Keratinocyte (primary cell): ENCODE results near the gene MANEAL. TPM values are rescaled to one million over a fixed set of nuclear protein-coding genes. Genes with fewer than 3 reads are reported as not detected.
A peak's percentile ranks its signal among the peaks of the same experiment; 100 is the strongest.

ENCODE experiments used
- DNase-seq: peaks from one replicate; pipeline ENCODE4 v3.0.0-alpha.2; 2011; ENCODE audit warnings: low read depth, missing footprints, low spot score
- FAIRE-seq: peaks from 2 replicates; lab custom pipeline; 2011; peaks lifted over from hg19 to GRCh38; lab: Jason Lieb, UNC
- H2AFZ ChIP-seq: 2 replicates; pipeline ENCODE4 v1.6.0; 2012; ENCODE audit warnings: low read length, control low read depth, inconsistent platforms; ENCODE audit not compliant: control insufficient read depth
- H3K27ac ChIP-seq: 2 replicates; pipeline ENCODE4 v1.5.1; 2011; ENCODE audit warnings: low read length; ENCODE audit not compliant: control insufficient read depth, insufficient read depth
- H3K27me3 ChIP-seq: 3 replicates; pipeline ENCODE4 v1.6.0; 2011; ENCODE audit warnings: low read length; ENCODE audit not compliant: control insufficient read depth, insufficient read depth; ENCODE audit errors: extremely low read depth
- H3K36me3 ChIP-seq, 2 experiments: 2 replicates in 1 of 2; 3 replicates in 1 of 2; pipeline ENCODE4 v1.5.1; 2011; ENCODE audit warnings: low read length in 2 of 2, mild to moderate bottlenecking in 1 of 2; ENCODE audit not compliant: control insufficient read depth in 2 of 2, insufficient read depth in 2 of 2; ENCODE audit errors: extremely low read depth in 1 of 2
- H3K4me1 ChIP-seq: 3 replicates; pipeline ENCODE4 v1.5.1; 2011; ENCODE audit warnings: low read length; ENCODE audit not compliant: control insufficient read depth, insufficient read depth; ENCODE audit errors: extremely low read depth
- H3K4me2 ChIP-seq: 3 replicates; pipeline ENCODE4 v1.6.0; 2011; ENCODE audit warnings: low read depth, low read length; ENCODE audit not compliant: control insufficient read depth, insufficient read depth; ENCODE audit errors: extremely low read depth
- H3K4me3 ChIP-seq, 3 experiments: fragments of 200-600 bp in 1 of 3; sonication (generic) in 1 of 3; 2 replicates in 2 of 3; 3 replicates in 1 of 3; pipeline ENCODE4 v1.5.1; 2011 to 2016; ENCODE audit warnings: low read length in 3 of 3, mild to moderate bottlenecking in 3 of 3, control low read depth in 2 of 3, inconsistent platforms in 1 of 3, low read depth in 1 of 3, mixed read lengths in 1 of 3, mixed run types in 1 of 3, moderate library complexity in 1 of 3; ENCODE audit not compliant: control insufficient read depth in 2 of 3, insufficient read depth in 2 of 3; ENCODE audit errors: extremely low read depth in 1 of 3
- H3K79me2 ChIP-seq: 2 replicates; pipeline ENCODE4 v1.6.0; 2012; ENCODE audit warnings: low read length; ENCODE audit not compliant: control insufficient read depth, insufficient read depth
- H3K9ac ChIP-seq: 3 replicates; pipeline ENCODE4 v1.6.0; 2011; ENCODE audit warnings: low read length; ENCODE audit not compliant: control insufficient read depth, insufficient read depth; ENCODE audit errors: extremely low read depth
- H3K9me1 ChIP-seq: 3 replicates; pipeline ENCODE4 v1.6.0; 2011; ENCODE audit warnings: low read length; ENCODE audit not compliant: control insufficient read depth, insufficient read depth; ENCODE audit errors: extremely low read depth
- H3K9me3 ChIP-seq: 2 replicates; pipeline ENCODE4 v1.5.1; 2012; ENCODE audit warnings: low read depth, low read length; ENCODE audit not compliant: control insufficient read depth
- H4K20me1 ChIP-seq: 3 replicates; pipeline ENCODE4 v1.6.0; 2011; ENCODE audit warnings: low read length; ENCODE audit not compliant: control insufficient read depth, insufficient read depth; ENCODE audit errors: extremely low read depth
- EZH2 ChIP-seq: IDR thresholded peaks from one replicate; pipeline ENCODE4 v1.6.1; 2012; ENCODE audit warnings: inconsistent platforms, mild to moderate bottlenecking, low read length, moderate library complexity
- dilution Hi-C: fragments of 300-500 bp; cut with MboI; formaldehyde crosslinking; loops from one replicate; pipeline ENCODE4 v1.7.0; 2020; ENCODE audit warnings: low sequenced_read_pairs; ENCODE audit not compliant: extremely low pct_ligation_motif_present
- polyA plus RNA-seq, 5 experiments: library from polyadenylated mRNA; depleted of rRNA in 3 of 5; stranded (reverse) in 3 of 5; stranded (forward) in 1 of 5; unstranded in 1 of 5; fragments of >200 nt; gene quantifications; 1 replicate in 1 of 5; 2 replicates in 3 of 5; 3 replicates in 1 of 5; pipeline versions ENCODE4 v1.2.1 to v1.2.3, GENCODE V29; 2011 to 2012; ENCODE audit warnings: missing spikeins in 2 of 5, low read depth in 1 of 5, low replicate concordance in 1 of 5
- TF ChIP-seq, protein P1 (sequence below), 3 experiments: IDR thresholded peaks in 1 of 3; conservative IDR thresholded peaks in 1 of 3; optimal IDR thresholded peaks in 1 of 3; 2 replicates in 2 of 3; 3 replicates in 1 of 3; pipeline versions ENCODE3 to v1.5.1; 2011; ENCODE audit warnings: low read length in 3 of 3, mild to moderate bottlenecking in 3 of 3, moderate library complexity in 2 of 3, control low read depth in 1 of 3, inconsistent platforms in 1 of 3; ENCODE audit not compliant: insufficient read depth in 2 of 3; ENCODE audit errors: extremely low read depth in 1 of 3

Gene MANEAL
- polyA plus RNA-seq, 1 donor (not counting 4 experiments of a cell fraction or from before 2014, with no cell fraction given): 0.37 TPM

DNA sequence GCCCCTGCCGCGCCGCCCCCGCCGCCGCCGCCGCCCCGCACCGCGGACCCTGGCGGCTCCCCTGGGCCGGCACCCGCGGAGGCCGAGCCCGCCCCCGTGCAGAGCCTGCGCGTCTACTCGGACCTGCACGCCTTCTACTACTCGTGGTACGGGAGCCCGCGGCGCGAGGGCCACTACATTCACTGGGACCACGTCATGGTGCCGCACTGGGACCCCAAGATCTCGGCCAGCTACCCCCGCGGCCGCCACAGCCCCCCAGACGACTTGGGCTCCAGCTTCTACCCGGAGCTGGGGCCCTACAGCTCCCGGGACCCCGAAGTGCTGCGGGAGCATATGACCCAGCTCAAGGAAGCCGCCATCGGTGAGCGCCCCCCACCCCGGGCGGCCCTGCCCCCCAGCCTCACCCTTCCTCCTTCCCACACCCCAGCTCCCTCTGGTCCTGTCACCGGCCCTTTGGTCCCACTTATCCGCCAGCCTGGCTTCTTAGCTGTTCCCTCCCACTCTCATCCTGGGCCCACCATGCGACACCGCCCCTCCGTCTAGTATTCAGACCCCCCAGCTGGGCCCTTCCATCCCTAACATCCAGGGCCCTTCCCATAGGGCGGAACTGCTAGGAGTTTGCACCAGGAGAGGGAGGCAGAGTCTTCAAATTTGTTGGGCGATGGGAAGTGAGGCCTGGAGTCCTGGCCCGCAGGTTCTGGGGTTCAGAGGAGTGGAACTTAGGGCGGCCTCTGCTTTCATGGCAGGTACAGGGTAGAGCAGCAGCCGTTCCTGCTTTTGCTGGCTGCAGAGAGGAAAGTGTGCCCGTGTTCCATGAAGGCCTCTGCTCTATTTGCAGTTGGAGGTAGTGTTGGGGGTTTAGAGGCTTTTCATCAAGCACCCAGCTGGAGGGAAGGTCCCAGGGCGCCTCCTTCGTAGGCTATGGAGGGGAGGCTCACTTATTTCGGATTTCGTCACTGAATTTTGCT is 1.0 kb downstream of the MANEAL start:
- Histone ChIP-seq H3K79me2 (no peaks in the 10 kb centered on the region), H3K9me1 (no peaks in the 10 kb centered on the region), H3K27me3 (peaks cover 25% of the 10 kb centered on the region), H3K4me2 (peak overlapping the region; percentile 27), H4K20me1 (peaks cover 2% of the 10 kb centered on the region), H3K4me1 (no peaks in the 10 kb centered on the region), H2AFZ (no peak overlapping the region), H3K9ac (no peak overlapping the region), H3K4me3 (no peak overlapping the region), H3K9me3 (no peaks in the 10 kb centered on the region), H3K36me3 (no peaks in the 10 kb centered on the region), H3K27ac (no peak overlapping the region)
- dilution Hi-C loops: no loop called here
- FAIRE-seq (no peak), DNase-seq (no peak)
- TF ChIP-seq, protein P1, sequence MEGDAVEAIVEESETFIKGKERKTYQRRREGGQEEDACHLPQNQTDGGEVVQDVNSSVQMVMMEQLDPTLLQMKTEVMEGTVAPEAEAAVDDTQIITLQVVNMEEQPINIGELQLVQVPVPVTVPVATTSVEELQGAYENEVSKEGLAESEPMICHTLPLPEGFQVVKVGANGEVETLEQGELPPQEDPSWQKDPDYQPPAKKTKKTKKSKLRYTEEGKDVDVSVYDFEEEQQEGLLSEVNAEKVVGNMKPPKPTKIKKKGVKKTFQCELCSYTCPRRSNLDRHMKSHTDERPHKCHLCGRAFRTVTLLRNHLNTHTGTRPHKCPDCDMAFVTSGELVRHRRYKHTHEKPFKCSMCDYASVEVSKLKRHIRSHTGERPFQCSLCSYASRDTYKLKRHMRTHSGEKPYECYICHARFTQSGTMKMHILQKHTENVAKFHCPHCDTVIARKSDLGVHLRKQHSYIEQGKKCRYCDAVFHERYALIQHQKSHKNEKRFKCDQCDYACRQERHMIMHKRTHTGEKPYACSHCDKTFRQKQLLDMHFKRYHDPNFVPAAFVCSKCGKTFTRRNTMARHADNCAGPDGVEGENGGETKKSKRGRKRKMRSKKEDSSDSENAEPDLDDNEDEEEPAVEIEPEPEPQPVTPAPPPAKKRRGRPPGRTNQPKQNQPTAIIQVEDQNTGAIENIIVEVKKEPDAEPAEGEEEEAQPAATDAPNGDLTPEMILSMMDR (optimal IDR thresholded peaks at IDR 0.05 in 1 of 3, IDR thresholded peaks at IDR 0.05 in 1 of 3, conservative IDR thresholded peaks at IDR 0.05 in 1 of 3; ENCODE audit: extremely low read depth in 1 of 3, insufficient read depth in 2 of 3, low read length in 3 of 3): no peak
- TF ChIP-seq EZH2: peak; percentile 21

DNA sequence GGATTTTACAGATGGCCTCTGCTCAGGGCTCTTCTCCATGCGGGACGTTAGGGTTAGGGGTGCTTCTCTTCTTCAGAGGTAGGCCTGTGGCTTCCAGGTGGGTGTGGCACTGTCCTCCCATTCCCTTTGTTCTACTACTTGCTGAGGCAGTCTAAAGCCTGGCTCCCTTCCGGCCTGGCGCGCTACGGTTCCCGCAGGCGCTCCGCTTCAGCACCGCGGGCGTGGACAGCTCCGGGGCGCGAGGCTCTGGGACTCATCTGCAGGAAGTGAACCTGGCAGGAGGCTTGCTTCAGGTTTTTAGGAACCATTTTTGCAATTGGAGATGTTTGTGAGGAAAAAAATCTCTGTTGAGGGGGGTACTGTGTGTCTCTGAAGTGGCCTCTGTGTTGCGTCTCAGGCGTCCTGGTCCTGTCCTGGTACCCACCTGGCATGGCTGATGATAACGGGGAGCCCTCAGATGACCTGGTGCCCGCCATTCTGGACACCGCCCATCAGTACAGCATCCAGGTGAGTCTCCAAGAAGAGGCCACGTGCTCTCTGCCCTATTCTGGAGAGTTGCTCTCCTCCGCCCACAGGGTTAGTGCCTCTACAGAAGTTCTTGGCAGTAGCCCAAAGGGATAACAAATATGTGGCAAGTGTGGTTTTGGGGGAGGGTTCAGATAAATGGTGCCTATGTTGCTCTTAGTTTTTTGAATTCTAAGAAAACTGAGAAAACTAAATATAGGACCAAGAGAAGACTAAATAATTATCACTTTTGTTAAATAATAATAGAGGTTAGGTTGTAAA is 1.9 kb downstream of the MANEAL start:
- Histone ChIP-seq H3K27ac (no peak overlapping the region), H3K79me2 (no peaks in the 10 kb centered on the region), H3K9me1 (no peaks in the 10 kb centered on the region), H3K4me1 (no peaks in the 10 kb centered on the region), H2AFZ (no peak overlapping the region), H3K9ac (no peak overlapping the region), H3K4me3 (no peak overlapping the region), H3K27me3 (peaks cover 25% of the 10 kb centered on the region), H4K20me1 (peaks cover 2% of the 10 kb centered on the region), H3K4me2 (no peak overlapping the region), H3K36me3 (peaks cover 0 to 2% of the 10 kb centered on the region in 2 experiments), H3K9me3 (no peaks in the 10 kb centered on the region)
- DNase-seq: no peak
- TF ChIP-seq, protein P1 (optimal IDR thresholded peaks at IDR 0.05 in 1 of 3, IDR thresholded peaks at IDR 0.05 in 1 of 3, conservative IDR thresholded peaks at IDR 0.05 in 1 of 3; ENCODE audit: extremely low read depth in 1 of 3, insufficient read depth in 2 of 3, low read length in 3 of 3): no peak
- peak; percentile 59 for TF ChIP-seq EZH2
- dilution Hi-C loops: no loop called here
- FAIRE-seq: peak; percentile 79
